Measurements from ENCODE around the gene PIP5K1B. TPM values are rescaled to one million over a fixed set of nuclear protein-coding genes. Genes with fewer than 3 reads are reported as not detected.

PIP5K1B gene
- total RNA-seq, 1 donor from 2014 or later = 1.3 TPM

DNA sequence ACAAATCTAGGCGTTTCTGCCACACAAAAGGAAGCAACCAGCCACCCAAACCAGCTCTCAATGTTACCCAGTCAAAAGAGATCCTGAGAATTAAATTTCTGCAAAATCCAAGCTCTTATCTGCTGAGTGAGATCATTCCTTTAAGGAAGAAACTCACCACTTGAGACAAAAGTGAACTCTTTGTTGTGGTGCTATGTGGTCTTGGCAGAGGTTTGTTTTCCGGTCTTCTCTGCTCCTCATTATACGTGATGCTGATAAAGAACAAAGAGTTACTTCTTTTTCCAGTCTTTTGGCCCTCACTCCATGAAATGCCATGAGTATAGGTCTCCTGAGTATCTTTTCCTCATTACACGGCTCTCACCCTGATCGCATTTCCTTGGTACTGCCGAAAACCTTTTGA lies 226.8 kb downstream of the PIP5K1B start:
- H3K36me3 ChIP-seq (ENCODE audit: insufficient read depth, low read length) = no peaks in the 10 kb centered on the region
- no peak overlapping the region for H3K4me2 ChIP-seq (ENCODE audit: low read length)
- H3K9me3 Mint-ChIP-seq (ENCODE audit: unreplicated experiment) = peaks cover 4% of the 10 kb centered on the region
- H3K4me3 Mint-ChIP-seq (ENCODE audit: unreplicated experiment) = no peak overlapping the region
- no peaks in the 10 kb centered on the region for H4K20me1 ChIP-seq (ENCODE audit: insufficient read depth, low read length)
- no peak overlapping the region for H3K4me3 ChIP-seq (ENCODE audit: insufficient read depth, low read depth, low read length)
- H3K27ac Mint-ChIP-seq (ENCODE audit: unreplicated experiment) = no peak overlapping the region
- peaks cover 2% of the 10 kb centered on the region for H3K27me3 Mint-ChIP-seq (ENCODE audit: low read depth, unreplicated experiment)
- H3K4me1 ChIP-seq (ENCODE audit: insufficient read depth, low read length) = no peaks in the 10 kb centered on the region
- no peak for FAIRE-seq
- H3K9me3 ChIP-seq (ENCODE audit: insufficient read depth, low read depth, low read length) = no peaks in the 10 kb centered on the region
- TF ChIP-seq EZH2 (IDR thresholded peaks at IDR 0.05; ENCODE audit: insufficient read depth, low read length) = no peak
- TF ChIP-seq, protein P1, sequence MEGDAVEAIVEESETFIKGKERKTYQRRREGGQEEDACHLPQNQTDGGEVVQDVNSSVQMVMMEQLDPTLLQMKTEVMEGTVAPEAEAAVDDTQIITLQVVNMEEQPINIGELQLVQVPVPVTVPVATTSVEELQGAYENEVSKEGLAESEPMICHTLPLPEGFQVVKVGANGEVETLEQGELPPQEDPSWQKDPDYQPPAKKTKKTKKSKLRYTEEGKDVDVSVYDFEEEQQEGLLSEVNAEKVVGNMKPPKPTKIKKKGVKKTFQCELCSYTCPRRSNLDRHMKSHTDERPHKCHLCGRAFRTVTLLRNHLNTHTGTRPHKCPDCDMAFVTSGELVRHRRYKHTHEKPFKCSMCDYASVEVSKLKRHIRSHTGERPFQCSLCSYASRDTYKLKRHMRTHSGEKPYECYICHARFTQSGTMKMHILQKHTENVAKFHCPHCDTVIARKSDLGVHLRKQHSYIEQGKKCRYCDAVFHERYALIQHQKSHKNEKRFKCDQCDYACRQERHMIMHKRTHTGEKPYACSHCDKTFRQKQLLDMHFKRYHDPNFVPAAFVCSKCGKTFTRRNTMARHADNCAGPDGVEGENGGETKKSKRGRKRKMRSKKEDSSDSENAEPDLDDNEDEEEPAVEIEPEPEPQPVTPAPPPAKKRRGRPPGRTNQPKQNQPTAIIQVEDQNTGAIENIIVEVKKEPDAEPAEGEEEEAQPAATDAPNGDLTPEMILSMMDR (IDR thresholded peaks at IDR 0.05; ENCODE audit: insufficient read depth, low read depth, low read length) = no peak
- no peak for DNase-seq (ENCODE audit: low read depth)
- no peak overlapping the region for H3K9ac ChIP-seq (ENCODE audit: low read length)
- H3K27me3 ChIP-seq (ENCODE audit: insufficient read depth, low read length) = no peaks in the 10 kb centered on the region
- no peaks in the 10 kb centered on the region for H3K36me3 Mint-ChIP-seq (ENCODE audit: low read depth, unreplicated experiment)
- H3K27ac ChIP-seq (ENCODE audit: low read depth, low read length) = no peak overlapping the region
- H2AFZ ChIP-seq (ENCODE audit: low read depth, low read length) = no peak overlapping the region
- no peaks in the 10 kb centered on the region for H3K79me2 ChIP-seq (ENCODE audit: insufficient read depth, low read length)
- no peaks in the 10 kb centered on the region for H3K4me1 Mint-ChIP-seq (ENCODE audit: low read depth, unreplicated experiment)

DNA sequence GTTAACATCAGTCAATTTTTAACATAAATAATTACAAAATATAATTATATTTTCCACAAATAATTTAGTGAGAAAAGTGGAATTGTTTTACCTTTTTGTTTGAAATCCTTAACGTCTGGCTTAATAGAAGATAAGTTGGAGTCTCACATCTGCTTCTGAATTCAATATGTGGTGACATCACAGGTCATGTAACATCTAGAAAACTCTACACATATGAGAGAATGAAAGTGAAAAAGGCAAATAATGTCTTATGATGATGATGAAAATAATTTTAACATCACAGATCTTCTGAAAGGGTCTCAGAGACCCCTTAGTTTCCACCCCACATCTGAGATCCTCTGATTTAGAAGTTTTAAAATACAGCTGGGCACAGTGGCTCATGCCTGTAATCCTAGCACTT lies 227.4 kb downstream of the PIP5K1B start:
- H3K4me2 ChIP-seq (ENCODE audit: low read length) = no peak overlapping the region
- H3K4me1 ChIP-seq (ENCODE audit: insufficient read depth, low read length) = no peaks in the 10 kb centered on the region
- H4K20me1 ChIP-seq (ENCODE audit: insufficient read depth, low read length) = no peaks in the 10 kb centered on the region
- Mint-ChIP-seq H3K4me3 (ENCODE audit: unreplicated experiment) (no peak overlapping the region), H3K36me3 (ENCODE audit: low read depth, unreplicated experiment) (no peaks in the 10 kb centered on the region), H3K9me3 (ENCODE audit: unreplicated experiment) (peaks cover 4% of the 10 kb centered on the region), H3K27ac (ENCODE audit: unreplicated experiment) (no peak overlapping the region), H3K4me1 (ENCODE audit: low read depth, unreplicated experiment) (no peaks in the 10 kb centered on the region), H3K27me3 (ENCODE audit: low read depth, unreplicated experiment) (peaks cover 2% of the 10 kb centered on the region)
- DNase-seq (ENCODE audit: low read depth) (no peak), FAIRE-seq (no peak)
- H2AFZ ChIP-seq (ENCODE audit: low read depth, low read length) = no peak overlapping the region
- H3K9me3 ChIP-seq (ENCODE audit: insufficient read depth, low read depth, low read length) = no peaks in the 10 kb centered on the region
- H3K4me3 ChIP-seq (ENCODE audit: insufficient read depth, low read depth, low read length) = no peak overlapping the region
- TF ChIP-seq, protein P1 (IDR thresholded peaks at IDR 0.05; ENCODE audit: insufficient read depth, low read depth, low read length) = no peak
- TF ChIP-seq EZH2 (IDR thresholded peaks at IDR 0.05; ENCODE audit: insufficient read depth, low read length) = no peak
- no peaks in the 10 kb centered on the region for H3K36me3 ChIP-seq (ENCODE audit: insufficient read depth, low read length)
- H3K79me2 ChIP-seq (ENCODE audit: insufficient read depth, low read length) = no peaks in the 10 kb centered on the region
- no peak overlapping the region for H3K27ac ChIP-seq (ENCODE audit: low read depth, low read length)
- no peak overlapping the region for H3K9ac ChIP-seq (ENCODE audit: low read length)
- H3K27me3 ChIP-seq (ENCODE audit: insufficient read depth, low read length) = no peaks in the 10 kb centered on the region

DNA sequence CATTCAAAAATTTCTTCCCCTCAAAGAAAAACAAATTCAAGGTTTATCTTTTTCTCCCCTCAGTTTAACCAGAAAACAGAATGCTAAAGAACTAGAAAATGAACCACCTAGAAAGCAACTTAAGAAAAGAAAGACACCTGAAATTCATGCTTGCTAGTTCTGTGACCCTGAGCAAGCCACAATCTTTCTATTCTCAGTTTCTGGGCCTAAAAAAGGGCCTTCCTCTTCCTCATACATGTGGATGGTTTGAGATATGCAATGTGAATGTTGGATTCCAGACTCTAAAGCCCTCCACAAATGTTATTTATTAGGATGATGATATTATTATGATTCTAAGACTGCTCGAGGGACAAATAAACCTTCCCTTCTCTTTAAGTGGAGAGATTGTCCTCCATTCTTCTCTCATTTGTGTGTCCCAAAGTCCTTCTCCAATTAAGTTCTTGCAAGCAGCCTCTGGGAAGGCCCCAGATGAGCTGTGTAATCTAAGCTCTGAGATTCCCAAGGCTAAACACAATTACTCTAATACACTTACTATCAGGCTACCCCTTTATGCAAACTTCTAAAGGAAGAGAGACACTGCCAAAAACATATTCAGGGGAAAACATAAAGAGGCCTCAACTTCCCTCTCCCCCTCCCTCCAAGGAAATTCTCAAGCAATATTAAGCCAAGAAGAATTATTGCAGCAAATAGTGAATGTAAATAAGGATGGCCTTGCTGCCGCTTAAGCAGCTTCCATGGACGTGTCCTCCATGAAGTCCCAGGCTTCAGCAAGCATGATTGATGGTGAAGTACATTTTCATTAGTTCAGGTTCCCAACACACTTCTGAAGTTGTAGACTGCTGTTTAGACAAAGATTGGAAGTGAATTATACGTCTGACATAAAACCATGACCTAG lies 228.6 kb downstream of the PIP5K1B start:
- no peak for TF ChIP-seq EZH2 (IDR thresholded peaks at IDR 0.05; ENCODE audit: insufficient read depth, low read length)
- TF ChIP-seq, protein P1 (IDR thresholded peaks at IDR 0.05; ENCODE audit: insufficient read depth, low read depth, low read length) = no peak
- H3K9me3 ChIP-seq (ENCODE audit: insufficient read depth, low read depth, low read length) = no peaks in the 10 kb centered on the region
- no peaks in the 10 kb centered on the region for H3K79me2 ChIP-seq (ENCODE audit: insufficient read depth, low read length)
- no peak for DNase-seq (ENCODE audit: low read depth)
- H3K27me3 ChIP-seq (ENCODE audit: insufficient read depth, low read length) = no peaks in the 10 kb centered on the region
- no peak overlapping the region for H3K9ac ChIP-seq (ENCODE audit: low read length)
- no peaks in the 10 kb centered on the region for H3K4me1 Mint-ChIP-seq (ENCODE audit: low read depth, unreplicated experiment)
- H3K36me3 Mint-ChIP-seq (ENCODE audit: low read depth, unreplicated experiment) = no peaks in the 10 kb centered on the region
- peaks cover 6% of the 10 kb centered on the region for H3K27me3 Mint-ChIP-seq (ENCODE audit: low read depth, unreplicated experiment)
- H3K27ac Mint-ChIP-seq (ENCODE audit: unreplicated experiment) = no peak overlapping the region
- no peak overlapping the region for H3K4me2 ChIP-seq (ENCODE audit: low read length)
- H3K4me3 Mint-ChIP-seq (ENCODE audit: unreplicated experiment) = no peak overlapping the region
- peaks cover 6% of the 10 kb centered on the region for H3K9me3 Mint-ChIP-seq (ENCODE audit: unreplicated experiment)
- FAIRE-seq = no peak
- no peaks in the 10 kb centered on the region for H4K20me1 ChIP-seq (ENCODE audit: insufficient read depth, low read length)
- H3K36me3 ChIP-seq (ENCODE audit: insufficient read depth, low read length) = no peaks in the 10 kb centered on the region
- H3K4me1 ChIP-seq (ENCODE audit: insufficient read depth, low read length) = no peaks in the 10 kb centered on the region
- no peak overlapping the region for H2AFZ ChIP-seq (ENCODE audit: low read depth, low read length)
- no peak overlapping the region for H3K27ac ChIP-seq (ENCODE audit: low read depth, low read length)
- no peak overlapping the region for H3K4me3 ChIP-seq (ENCODE audit: insufficient read depth, low read depth, low read length)

All from astrocyte (in vitro differentiated cells and primary cell).